Rectal smooth muscle tissue (tissue), 1 donor: ENCODE results near the gene TTC9B.

Experiments used
- H3K27ac ChIP-seq: one replicate; pipeline ENCODE4 v1.7.0; 2013; ENCODE audit warnings: low read depth, low read length, inconsistent platforms
- H3K27me3 ChIP-seq: one replicate; pipeline ENCODE4 v1.7.0; 2013; ENCODE audit warnings: low read length; ENCODE audit not compliant: control insufficient read depth, insufficient read depth
- H3K36me3 ChIP-seq: one replicate; pipeline ENCODE4 v1.7.0; 2013; ENCODE audit warnings: low read length; ENCODE audit not compliant: control insufficient read depth, insufficient read depth
- H3K4me1 ChIP-seq: one replicate; pipeline ENCODE4 v1.7.0; 2013; ENCODE audit warnings: low read length; ENCODE audit not compliant: control insufficient read depth, insufficient read depth
- H3K4me3 ChIP-seq: one replicate; pipeline ENCODE4 v1.7.0; 2013; ENCODE audit warnings: low read length
- H3K9ac ChIP-seq: one replicate; pipeline ENCODE4 v1.7.0; 2013; ENCODE audit warnings: low read length

The TTC9B gene

GRCh38 chr19:40217934-40218890 lies at the start of gene TTC9B:
Gene TTC9B, minus strand, starts transcription at chr19:40218384. Its CDS starts 3 bp downstream, at chr19:40218381.
- Histone ChIP-seq H3K36me3 (no peaks in the 10 kb centered on the region), H3K4me1 (no peaks in the 10 kb centered on the region), H3K9ac (no peak within 1 kb of the TSS), H3K4me3 (no peak within 1 kb of the TSS), H3K27me3 (peaks cover 24% of the 10 kb centered on the region), H3K27ac (no peak within 1 kb of the TSS)

GRCh38 chr19:40267601-40267997 lies 49.4 kb upstream of the TTC9B start:
- H3K36me3 ChIP-seq = peaks cover 16% of the 10 kb centered on the region
- no peaks in the 10 kb centered on the region for H3K27me3 ChIP-seq

GRCh38 chr19:40266912-40267600 lies 48.9 kb upstream of the TTC9B start:
- no peak overlapping the region for H3K27ac ChIP-seq
- peaks cover 5% of the 10 kb centered on the region for H3K4me1 ChIP-seq

More at GRCh38 chr19:40267601-40267997, 49.4 kb upstream of the TTC9B start:
- peaks cover 5% of the 10 kb centered on the region for H3K4me1 ChIP-seq
- H3K9ac ChIP-seq = no peak overlapping the region
- H3K4me3 ChIP-seq = no peak overlapping the region
- H3K27ac ChIP-seq = no peak overlapping the region

GRCh38 chr19:40266119-40266518 lies 47.9 kb upstream of the TTC9B start:
- Histone ChIP-seq H3K27ac (no peak overlapping the region), H3K4me1 (peaks cover 5% of the 10 kb centered on the region), H3K4me3 (no peak overlapping the region), H3K9ac (no peak overlapping the region), H3K27me3 (no peaks in the 10 kb centered on the region), H3K36me3 (peaks cover 18% of the 10 kb centered on the region)

More at GRCh38 chr19:40266912-40267600, 48.9 kb upstream of the TTC9B start:
- peaks cover 18% of the 10 kb centered on the region for H3K36me3 ChIP-seq
- no peak overlapping the region for H3K9ac ChIP-seq
- H3K27me3 ChIP-seq = no peaks in the 10 kb centered on the region
- no peak overlapping the region for H3K4me3 ChIP-seq

- Histone ChIP-seq H3K27ac (no peak overlapping the region), H3K4me1 (peaks cover 5% of the 10 kb centered on the region), H3K36me3 (peaks cover 18% of the 10 kb centered on the region), H3K9ac (no peak overlapping the region), H3K4me3 (no peak overlapping the region), H3K27me3 (no peaks in the 10 kb centered on the region)
These were observed 47.5 kb upstream of the TTC9B start for GRCh38 chr19:40265763-40266099.

GRCh38 chr19:40265055-40265762 lies 47.0 kb upstream of the TTC9B start:
- no peaks in the 10 kb centered on the region for H3K27me3 ChIP-seq
- H3K4me3 ChIP-seq = no peak overlapping the region
- no peak overlapping the region for H3K9ac ChIP-seq
- peaks cover 18% of the 10 kb centered on the region for H3K36me3 ChIP-seq
- no peak overlapping the region for H3K27ac ChIP-seq
- H3K4me1 ChIP-seq = peaks cover 5% of the 10 kb centered on the region

- Histone ChIP-seq H3K36me3 (peaks cover 18% of the 10 kb centered on the region), H3K27me3 (no peaks in the 10 kb centered on the region), H3K4me3 (no peak overlapping the region), H3K27ac (no peak overlapping the region), H3K9ac (no peak overlapping the region), H3K4me1 (peaks cover 5% of the 10 kb centered on the region)
These were observed 46.3 kb upstream of the TTC9B start for GRCh38 chr19:40264314-40265054.

GRCh38 chr19:40263440-40264313 lies 45.5 kb upstream of the TTC9B start:
- peaks cover 5% of the 10 kb centered on the region for H3K4me1 ChIP-seq

GRCh38 chr19:40262422-40262821 lies 44.2 kb upstream of the TTC9B start:
- Histone ChIP-seq H3K4me1 (peaks cover 5% of the 10 kb centered on the region), H3K27me3 (no peaks in the 10 kb centered on the region), H3K9ac (no peak overlapping the region), H3K36me3 (peaks cover 18% of the 10 kb centered on the region), H3K27ac (no peak overlapping the region), H3K4me3 (no peak overlapping the region)

More at GRCh38 chr19:40263440-40264313, 45.5 kb upstream of the TTC9B start:
- Histone ChIP-seq H3K27ac (no peak overlapping the region), H3K9ac (no peak overlapping the region), H3K27me3 (no peaks in the 10 kb centered on the region), H3K36me3 (peaks cover 18% of the 10 kb centered on the region), H3K4me3 (no peak overlapping the region)

- Histone ChIP-seq H3K27ac (no peak overlapping the region), H3K4me1 (peaks cover 5% of the 10 kb centered on the region), H3K4me3 (no peak overlapping the region), H3K9ac (no peak overlapping the region), H3K27me3 (no peaks in the 10 kb centered on the region), H3K36me3 (peaks cover 22% of the 10 kb centered on the region)
These were observed 43.4 kb upstream of the TTC9B start for GRCh38 chr19:40261631-40262030.

- Histone ChIP-seq H3K27me3 (no peaks in the 10 kb centered on the region), H3K9ac (no peak overlapping the region), H3K4me1 (no peaks in the 10 kb centered on the region), H3K4me3 (no peak overlapping the region), H3K27ac (no peak overlapping the region), H3K36me3 (peaks cover 21% of the 10 kb centered on the region)
These were observed 38.9 kb upstream of the TTC9B start for GRCh38 chr19:40257096-40257517.
